Adrenal gland (tissue), 12 donors: Measurements from ENCODE around the gene PNMT. TPM values are rescaled to one million over a fixed set of nuclear protein-coding genes. Genes with fewer than 3 reads are reported as not detected.

Experiments used
- DNase-seq, 7 donors: peaks; one replicate each; pipeline ENCODE4 v3.0.0-alpha.2; 2019 to 2020
- H3K27ac ChIP-seq, 5 donors: fragments of 200-600 bp; sonication (generic) in 4 of 5; 1 replicate in 3 of 5; 2 replicates in 2 of 5; pipeline versions ENCODE4 v1.5.1 to v1.8.0; 2016 to 2020; ENCODE audit warnings: mild to moderate bottlenecking in 1 of 5
- H3K27me3 ChIP-seq: fragments of 200-600 bp; 2 replicates; pipeline ENCODE4 v1.8.0; 2021
- H3K36me3 ChIP-seq, 2 donors: fragments of 200-600 bp; replicated peaks in 1 of 2; 1 replicate in 1 of 2; 2 replicates in 1 of 2; pipeline versions ENCODE4 v1.5.1 to v1.8.0; 2018 to 2022
- H3K4me1 ChIP-seq, 2 donors: fragments of 200-600 bp; replicated peaks in 1 of 2; 1 replicate in 1 of 2; 2 replicates in 1 of 2; pipeline versions ENCODE4 v1.5.1 to v1.8.0; 2018 to 2021
- H3K4me3 ChIP-seq, 4 donors: fragments of 200-600 bp; sonication (generic) in 3 of 4; one replicate each; pipeline ENCODE4 v1.5.1; 2016 to 2018
- H3K9me3 ChIP-seq, 3 donors: fragments of 200-600 bp; sonication (generic) in 1 of 3; replicated peaks in 1 of 3; 1 replicate in 2 of 3; 2 replicates in 1 of 3; pipeline versions ENCODE4 v1.5.1 to v1.8.0; 2016 to 2021
- POLR2A ChIP-seq, 2 donors: fragments of 450-650 bp; IDR thresholded peaks; one replicate each; pipeline ENCODE4 v1.6.1; 2017; ENCODE audit warnings: antibody characterized with exemption in 2 of 2, mild to moderate bottlenecking in 2 of 2, moderate library complexity in 1 of 2
- WGBS, 4 donors: extraction: QIAGEN DNeasy Blood & Tissue Kit in 2 of 4; methylation state at CpG; one replicate each; pipeline versions ENCODE4 v1.1.5 to v1.1.7; 2013 to 2017; 5-methylcytosine and 5-hydroxymethylcytosine counted together
- intact Hi-C, 2 donors: fragments of 100-400 bp; cut with DNase I; formaldehyde crosslinking; loops; one replicate each; pipeline versions ENCODE4 v1.14.1 to v1.15.0; 2022 to 2023
- polyA plus RNA-seq, 3 donors: library from polyadenylated mRNA; stranded (reverse); fragments of 200-250 nt in 2 of 3; fragments of 350-450 nt in 1 of 3; fragmentation: Illumina TruSeq in 1 of 3; extraction: RNeasy Lipid Tissue Mini Kit (QIAGEN cat#74804) in 1 of 3; gene quantifications; one replicate each; pipeline ENCODE4 v1.2.3, GENCODE V29; 2013 to 2014
- total RNA-seq, 9 donors: library from RNA; depleted of rRNA in 4 of 9; stranded (reverse); fragments of >200 nt in 4 of 9; fragments of 120-200 nt in 1 of 9; fragmentation: NEBNext Ultra II Directional in 1 of 9; extraction: Animal tissue kit (Norgen Biotek cat#: 25700) in 1 of 9; gene quantifications; one replicate each; pipeline versions ENCODE4 v1.1.0 to v1.2.4, GENCODE V29; 2013 to 2023
- TF ChIP-seq, protein P1 (sequence below), 6 experiments: fragments of 450-650 bp in 4 of 6; fragments of 200-600 bp in 2 of 6; sonication (generic) in 1 of 6; IDR thresholded peaks; 1 replicate in 5 of 6; 2 replicates in 1 of 6; pipeline versions ENCODE4 v1.5.1 to v1.8.0; 2016 to 2021; ENCODE audit warnings: antibody characterized with exemption in 6 of 6, mild to moderate bottlenecking in 2 of 6, moderate library complexity in 1 of 6
- donor health status: healthy with polysubstance abuse.
- donor health status: Bipolar disorder and iron deficiency.
- donor health status: DM: yes; HTN: yes; CAD: no.
- donor health status: DM: no; HTN: no; CAD: no.
- donor health status: DM: no; HTN: no; CAD: no.
- donor health status: DM: yes; HTN: yes; CAD: no.

PNMT gene
- total and polyA plus RNA-seq, 12 donors, result 0.47 to 593 (median 121) TPM; not detected in 1

DNA sequence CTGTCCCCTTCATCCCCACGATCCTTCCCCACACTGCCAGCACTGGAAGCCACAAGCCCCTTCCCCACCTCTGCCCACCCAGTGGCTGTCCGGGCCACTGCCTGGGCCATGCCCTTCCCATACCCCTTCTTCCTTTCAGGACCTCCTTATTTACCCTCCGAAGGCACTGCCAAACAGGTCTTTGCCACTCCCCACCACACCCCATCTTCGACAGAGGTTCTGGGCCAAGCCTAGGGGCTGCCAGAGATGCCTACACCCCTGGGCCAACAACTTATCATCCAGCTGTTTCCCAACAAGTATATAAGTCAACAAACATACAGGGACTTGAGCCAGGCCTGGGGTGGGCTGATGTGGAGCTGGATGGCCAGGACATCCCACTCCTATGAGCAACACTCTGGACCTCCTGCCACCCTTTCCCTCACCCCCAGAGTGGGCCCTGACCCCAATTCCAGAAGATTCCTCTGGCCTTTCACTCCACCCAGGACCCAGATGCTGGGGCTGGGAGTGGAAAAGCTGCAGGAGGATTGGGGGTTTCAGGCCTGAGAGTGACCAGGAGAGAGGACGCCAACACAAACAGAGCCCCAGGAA is 43.0 kb upstream of the PNMT start:
- intact Hi-C loops, result loop anchor here (2.0 to 5.0 kb wide), 2 partner anchors 76 to 127 kb away; no protein-coding TSS in a partner anchor
- no peaks in the 10 kb centered on the region for H3K9me3 ChIP-seq

DNA sequence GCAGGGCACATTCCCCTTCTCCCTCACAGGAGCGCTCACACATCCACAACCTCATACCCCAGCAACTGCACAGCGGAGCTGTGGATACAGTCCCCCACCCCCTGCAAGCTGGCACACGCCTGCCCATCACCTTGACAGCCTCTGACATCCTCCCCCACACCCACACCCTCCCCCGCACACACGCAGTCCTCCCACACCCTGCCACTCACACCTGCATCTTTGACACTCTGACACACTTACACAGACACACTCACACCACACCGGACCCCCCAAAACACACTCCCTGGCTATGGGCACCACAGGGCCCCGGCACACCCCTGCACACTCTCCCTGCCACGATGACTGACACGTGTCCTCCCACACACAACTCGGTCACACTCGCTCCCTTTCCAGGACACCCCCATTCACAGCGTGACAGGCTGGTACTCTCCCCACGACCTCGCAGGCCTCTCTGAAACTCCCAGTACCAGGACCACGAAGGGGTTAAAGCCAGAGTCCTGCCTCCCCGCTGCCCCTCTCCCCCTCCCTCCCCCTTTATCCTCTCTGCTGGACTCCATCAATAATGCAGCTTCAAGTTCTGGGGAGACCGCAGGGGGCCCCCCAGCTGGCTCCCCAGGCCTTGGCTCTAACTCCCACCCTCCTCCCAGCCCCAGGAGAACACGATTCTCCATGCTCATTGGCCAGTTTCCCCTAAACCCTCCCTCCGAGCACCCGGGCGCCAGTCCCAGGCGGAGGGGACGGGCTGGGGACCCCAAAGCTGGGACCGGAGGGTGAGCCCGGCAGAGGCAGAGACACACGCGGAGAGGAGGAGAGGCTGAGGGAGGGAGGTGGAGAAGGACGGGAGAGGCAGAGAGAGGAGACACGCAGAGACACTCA is 41.8 kb upstream of the PNMT start, which contains the start of gene PPP1R1B:
TSS of gene PPP1R1B (plus strand) at position 782 of the 876 bp plus-strand sequence. CDS start 441 bp downstream, outside the sequence.
- no peak for TF ChIP-seq POLR2A (IDR thresholded peaks at IDR 0.05)
- TF ChIP-seq, protein P1, sequence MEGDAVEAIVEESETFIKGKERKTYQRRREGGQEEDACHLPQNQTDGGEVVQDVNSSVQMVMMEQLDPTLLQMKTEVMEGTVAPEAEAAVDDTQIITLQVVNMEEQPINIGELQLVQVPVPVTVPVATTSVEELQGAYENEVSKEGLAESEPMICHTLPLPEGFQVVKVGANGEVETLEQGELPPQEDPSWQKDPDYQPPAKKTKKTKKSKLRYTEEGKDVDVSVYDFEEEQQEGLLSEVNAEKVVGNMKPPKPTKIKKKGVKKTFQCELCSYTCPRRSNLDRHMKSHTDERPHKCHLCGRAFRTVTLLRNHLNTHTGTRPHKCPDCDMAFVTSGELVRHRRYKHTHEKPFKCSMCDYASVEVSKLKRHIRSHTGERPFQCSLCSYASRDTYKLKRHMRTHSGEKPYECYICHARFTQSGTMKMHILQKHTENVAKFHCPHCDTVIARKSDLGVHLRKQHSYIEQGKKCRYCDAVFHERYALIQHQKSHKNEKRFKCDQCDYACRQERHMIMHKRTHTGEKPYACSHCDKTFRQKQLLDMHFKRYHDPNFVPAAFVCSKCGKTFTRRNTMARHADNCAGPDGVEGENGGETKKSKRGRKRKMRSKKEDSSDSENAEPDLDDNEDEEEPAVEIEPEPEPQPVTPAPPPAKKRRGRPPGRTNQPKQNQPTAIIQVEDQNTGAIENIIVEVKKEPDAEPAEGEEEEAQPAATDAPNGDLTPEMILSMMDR (IDR thresholded peaks at IDR 0.05), result no peak
- intact Hi-C loops, result loop anchor here in 1 of 2 donors (5.0 kb wide), 1 partner anchor 126 kb away; no protein-coding TSS in a partner anchor
- H3K27ac ChIP-seq, result peak within 1 kb of the TSS in 1 of 5 donors; percentile 47
- no peaks in the 10 kb centered on the region for H3K36me3 ChIP-seq
- peak within 1 kb of the TSS in 1 of 4 donors; percentile 40 for H3K4me3 ChIP-seq
- peaks cover 9 to 16% of the 10 kb centered on the region in 2 donors for H3K4me1 ChIP-seq
- 22 to 29% (median 24%) methylated on average over 21 to 29 of the region's 29 CpGs for WGBS, 4 donors
- no peak for DNase-seq
- no peaks in the 10 kb centered on the region for H3K9me3 ChIP-seq
- H3K27me3 ChIP-seq, result peaks cover 13% of the 10 kb centered on the region

More for the DNA sequence above, 43.0 kb upstream of the PNMT start:
- Histone ChIP-seq H3K27ac (no peak overlapping the region), H3K4me3 (no peak overlapping the region), H3K4me1 (peaks cover 9 to 16% of the 10 kb centered on the region in 2 donors), H3K27me3 (peaks cover 13% of the 10 kb centered on the region), H3K36me3 (no peaks in the 10 kb centered on the region)
- no peak for DNase-seq
- WGBS, 4 donors, result 55 to 73% (median 62%) methylated on average over 3 to 5 of the region's 5 CpGs
- TF ChIP-seq, protein P1 (IDR thresholded peaks at IDR 0.05), result no peak
- no peak for TF ChIP-seq POLR2A (IDR thresholded peaks at IDR 0.05)

DNA sequence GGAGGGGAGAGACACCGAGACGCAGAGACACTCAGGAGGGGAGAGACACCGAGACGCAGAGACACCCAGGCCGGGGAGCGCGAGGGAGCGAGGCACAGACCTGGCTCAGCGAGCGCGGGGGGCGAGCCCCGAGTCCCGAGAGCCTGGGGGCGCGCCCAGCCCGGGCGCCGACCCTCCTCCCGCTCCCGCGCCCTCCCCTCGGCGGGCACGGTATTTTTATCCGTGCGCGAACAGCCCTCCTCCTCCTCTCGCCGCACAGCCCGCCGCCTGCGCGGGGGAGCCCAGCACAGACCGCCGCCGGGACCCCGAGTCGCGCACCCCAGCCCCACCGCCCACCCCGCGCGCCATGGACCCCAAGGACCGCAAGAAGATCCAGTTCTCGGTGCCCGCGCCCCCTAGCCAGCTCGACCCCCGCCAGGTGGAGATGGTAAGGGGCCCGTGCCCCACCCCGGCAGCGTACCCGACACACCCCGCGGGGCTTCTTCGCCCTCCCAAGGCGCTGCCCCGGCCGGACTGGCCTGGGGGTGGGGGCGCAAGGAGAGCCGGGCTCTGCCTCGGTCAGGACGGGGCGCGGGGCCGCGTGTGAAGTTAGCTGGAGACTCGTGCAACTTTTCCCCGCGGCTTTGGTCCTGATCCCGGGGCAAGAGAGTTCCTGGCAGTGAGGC is 41.1 kb upstream of the PNMT start:
- Histone ChIP-seq H3K4me3 (peak overlapping the region in 1 of 4 donors; percentile 40), H3K4me1 (peaks cover 9 to 15% of the 10 kb centered on the region in 2 donors), H3K9me3 (no peaks in the 10 kb centered on the region)

More for the DNA sequence above, 41.1 kb upstream of the PNMT start:
- no peak for DNase-seq
- peaks cover 13% of the 10 kb centered on the region for H3K27me3 ChIP-seq
- no peaks in the 10 kb centered on the region for H3K36me3 ChIP-seq
- H3K27ac ChIP-seq, result peak overlapping the region in 1 of 5 donors; percentile 47
- TF ChIP-seq, protein P1 (IDR thresholded peaks at IDR 0.05), result no peak
- TF ChIP-seq POLR2A (IDR thresholded peaks at IDR 0.05), result no peak
- WGBS, 4 donors, result 2 to 5% (median 4%) methylated on average over 20 to 72 of the region's 72 CpGs
- intact Hi-C loops, result loop anchor here in 1 of 2 donors (5.0 kb wide), 1 partner anchor 125 kb away; no protein-coding TSS in a partner anchor
